HepG2 (cell line): ENCODE results near the gene GRIFIN. TPM values are rescaled to one million over a fixed set of nuclear protein-coding genes. Genes with fewer than 3 reads are reported as not detected.

ENCODE experiments used
- ADNP ChIP-seq: sonication (generic); formaldehyde crosslinking; IDR thresholded peaks from 2 replicates; pipeline ENCODE4 v1.4.0; 2020; ENCODE audit warnings: missing genetic modification reagents
- CBX1 ChIP-seq: IDR thresholded peaks from one replicate; pipeline ENCODE4 v1.6.1; 2016; ENCODE audit warnings: antibody characterized with exemption, low read depth
- DRAP1 ChIP-seq: IDR thresholded peaks from 2 replicates; pipeline ENCODE4 v1.6.1; 2016; ENCODE audit warnings: missing genetic modification reagents, missing compliant biosample characterization
- HDAC2 ChIP-seq: sonication (generic); formaldehyde crosslinking; IDR thresholded peaks from 2 replicates; pipeline ENCODE4 v1.4.0; 2020; ENCODE audit warnings: missing genetic modification reagents
- HMGXB3 ChIP-seq: sonication (generic); formaldehyde crosslinking; IDR thresholded peaks from 2 replicates; pipeline ENCODE4 v1.4.0; 2020; ENCODE audit warnings: missing genetic modification reagents, borderline replicate concordance
- LCORL ChIP-seq, 2 experiments: fragments of 450-650 bp in 1 of 2; sonication (generic) in 1 of 2; formaldehyde crosslinking in 1 of 2; IDR thresholded peaks; 2 replicates each; pipeline versions ENCODE4 v1.5.0 to v1.6.1; 2017 to 2020; ENCODE audit warnings: antibody characterized with exemption in 1 of 2, missing genetic modification reagents in 1 of 2
- MTA1 ChIP-seq: sonication (generic); formaldehyde crosslinking; IDR thresholded peaks from 2 replicates; pipeline ENCODE4 v1.4.0; 2020; ENCODE audit warnings: missing genetic modification reagents, mild to moderate bottlenecking, borderline replicate concordance
- NR1H2 ChIP-seq: sonication (generic); formaldehyde crosslinking; IDR thresholded peaks from 2 replicates; pipeline ENCODE4 v1.8.1; 2022; ENCODE audit warnings: low read depth, missing genetic modification reagents, borderline replicate concordance
- PREB ChIP-seq: sonication (generic); formaldehyde crosslinking; IDR thresholded peaks from 2 replicates; pipeline ENCODE4 v1.4.0; 2020; ENCODE audit warnings: missing genetic modification reagents
- SALL2 ChIP-seq: sonication (generic); formaldehyde crosslinking; IDR thresholded peaks from 2 replicates; pipeline ENCODE4 v1.8.1; 2023; ENCODE audit warnings: mild to moderate bottlenecking, missing genetic modification reagents, inconsistent platforms
- SP5 ChIP-seq: IDR thresholded peaks from 2 replicates; pipeline ENCODE4 v1.6.1; 2016; ENCODE audit warnings: low read depth, borderline replicate concordance
- ZC3H13 ChIP-seq: sonication (generic); formaldehyde crosslinking; IDR thresholded peaks from 2 replicates; pipeline ENCODE4 v1.8.1; 2023; ENCODE audit warnings: mild to moderate bottlenecking, missing genetic modification reagents, moderate library complexity
- ZFP82 ChIP-seq: sonication (generic); formaldehyde crosslinking; IDR thresholded peaks from 2 replicates; pipeline ENCODE4 v1.5.1; 2020; ENCODE audit warnings: mild to moderate bottlenecking, missing genetic modification reagents, borderline replicate concordance
- ZNF124 ChIP-seq: sonication (generic); formaldehyde crosslinking; IDR thresholded peaks from 2 replicates; pipeline ENCODE4 v1.4.0; 2020; ENCODE audit warnings: missing genetic modification reagents
- polyA plus RNA-seq, 8 experiments: library from polyadenylated mRNA; depleted of rRNA in 3 of 8; stranded (reverse) in 7 of 8; unstranded in 1 of 8; fragments of >200 nt; fragmentation: Illumina TruSeq in 4 of 8; extraction: Trizol in 4 of 8; gene quantifications; 2 replicates each; pipeline versions ENCODE4 v1.2.1 to v1.2.3, GENCODE V29; 2011 to 2016; ENCODE audit warnings: low read depth in 4 of 8, missing spikeins in 1 of 8, mixed read lengths in 1 of 8; ENCODE audit not compliant: insufficient read depth in 1 of 8
- total RNA-seq, 5 experiments: library from RNA; depleted of rRNA; stranded (reverse); fragments of >200 nt; fragmentation: Illumina TruSeq; extraction: Trizol; gene quantifications; 2 replicates each; pipeline ENCODE4 v1.2.3, GENCODE V29; 2016; ENCODE audit warnings: low read depth in 1 of 5
- TF ChIP-seq, protein P1 (sequence below): sonication (generic); formaldehyde crosslinking; IDR thresholded peaks from 2 replicates; pipeline ENCODE4 v1.4.0; 2020; ENCODE audit warnings: missing genetic modification reagents
- TF ChIP-seq, protein P2 (sequence below): sonication (generic); formaldehyde crosslinking; IDR thresholded peaks from 2 replicates; pipeline ENCODE4 v1.5.1; 2020; ENCODE audit warnings: missing genetic modification reagents, mild to moderate bottlenecking, borderline replicate concordance
- TF ChIP-seq, protein P3 (sequence below): sonication (generic); formaldehyde crosslinking; IDR thresholded peaks from 2 replicates; pipeline ENCODE4 v1.4.0; 2020; ENCODE audit warnings: missing genetic modification reagents

Gene GRIFIN
- total and polyA plus RNA-seq, 2 of the 13 experiments (the other 11 are each of a cell fraction or from before 2014, with no cell fraction given), result not detected

DNA sequence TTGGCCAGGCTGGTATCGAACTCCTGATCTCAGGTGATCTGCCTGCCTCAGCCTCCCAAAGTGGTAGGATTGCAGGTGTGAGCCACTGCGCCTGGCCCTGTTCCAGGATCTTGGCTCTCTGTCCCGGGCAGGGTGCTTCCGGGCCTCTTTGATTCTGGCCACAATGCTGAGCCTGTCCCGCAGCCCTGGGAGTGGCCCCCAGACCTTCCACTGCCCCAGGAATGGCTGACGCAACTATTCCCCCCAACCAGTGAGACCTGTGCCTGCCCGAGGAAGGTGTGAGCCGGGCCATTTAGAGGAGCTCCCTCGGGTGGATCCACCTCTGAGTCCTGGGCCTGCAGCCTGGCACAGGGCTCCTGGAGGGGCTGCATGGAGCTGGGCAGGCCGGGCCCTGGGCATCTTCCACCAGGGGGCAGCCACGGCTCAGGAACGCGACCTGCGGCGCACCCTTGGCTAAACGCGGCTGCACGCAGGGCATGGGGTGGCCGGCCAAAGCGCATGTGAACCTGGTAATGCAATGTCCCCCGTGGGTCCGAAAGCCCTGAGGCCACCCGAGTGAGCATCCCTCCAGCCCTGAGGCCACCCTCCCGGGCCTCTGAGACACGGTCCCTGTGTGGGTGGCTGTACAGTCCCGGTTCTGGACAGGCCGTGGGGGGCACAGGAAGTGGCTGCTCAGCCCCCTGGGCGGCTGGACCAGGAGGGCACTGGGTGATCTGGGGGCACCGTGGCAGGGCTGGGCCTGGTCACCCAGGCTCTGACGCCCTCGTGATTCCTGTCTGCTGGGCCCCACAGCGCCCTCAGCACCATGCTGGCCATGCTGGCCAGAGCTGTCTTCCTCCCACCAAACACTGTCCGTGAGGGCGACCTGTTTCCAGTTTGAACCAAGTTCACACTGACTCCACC lies 24.8 kb downstream of the GRIFIN start (continued):
- TF ChIP-seq HMGXB3 (CRISPR knock-in tag) (no peak), ZNF124 (CRISPR knock-in tag) (0 out of 2 replicates have a peak, but pooled peaks have one; percentile 37), ADNP (CRISPR knock-in tag) (no peak), NR1H2 (CRISPR knock-in tag) (no peak), SP5 (no peak; the same call in 1 of the 2 replicates), ZFP82 (CRISPR knock-in tag) (0 out of 2 replicates have a peak, but pooled peaks have one; percentile 41), HDAC2 (CRISPR knock-in tag) (no peak), SALL2 (CRISPR knock-in tag) (peak; percentile 24; the same call in 1 of the 2 replicates), LCORL (IDR thresholded peaks at IDR 0.05) (no peak), LCORL (CRISPR knock-in tag; IDR thresholded peaks at IDR 0.05) (peak; percentile 91), ZC3H13 (CRISPR knock-in tag) (no peak), DRAP1 (no peak), MTA1 (CRISPR knock-in tag) (peak; percentile 52; the same call in 1 of the 2 replicates), PREB (CRISPR knock-in tag) (no peak), CBX1 (no peak)
- TF ChIP-seq, protein P1, sequence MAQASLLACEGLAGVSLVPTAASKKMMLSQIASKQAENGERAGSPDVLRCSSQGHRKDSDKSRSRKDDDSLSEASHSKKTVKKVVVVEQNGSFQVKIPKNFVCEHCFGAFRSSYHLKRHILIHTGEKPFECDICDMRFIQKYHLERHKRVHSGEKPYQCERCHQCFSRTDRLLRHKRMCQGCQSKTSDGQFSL (CRISPR knock-in tag), result no peak
- TF ChIP-seq, protein P2, sequence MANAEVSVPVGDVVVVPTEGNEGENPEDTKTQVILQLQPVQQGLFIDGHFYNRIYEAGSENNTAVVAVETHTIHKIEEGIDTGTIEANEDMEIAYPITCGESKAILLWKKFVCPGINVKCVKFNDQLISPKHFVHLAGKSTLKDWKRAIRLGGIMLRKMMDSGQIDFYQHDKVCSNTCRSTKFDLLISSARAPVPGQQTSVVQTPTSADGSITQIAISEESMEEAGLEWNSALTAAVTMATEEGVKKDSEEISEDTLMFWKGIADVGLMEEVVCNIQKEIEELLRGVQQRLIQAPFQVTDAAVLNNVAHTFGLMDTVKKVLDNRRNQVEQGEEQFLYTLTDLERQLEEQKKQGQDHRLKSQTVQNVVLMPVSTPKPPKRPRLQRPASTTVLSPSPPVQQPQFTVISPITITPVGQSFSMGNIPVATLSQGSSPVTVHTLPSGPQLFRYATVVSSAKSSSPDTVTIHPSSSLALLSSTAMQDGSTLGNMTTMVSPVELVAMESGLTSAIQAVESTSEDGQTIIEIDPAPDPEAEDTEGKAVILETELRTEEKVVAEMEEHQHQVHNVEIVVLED (CRISPR knock-in tag), result peak; percentile 36; the same call in 1 of the 2 replicates
- TF ChIP-seq, protein P3, sequence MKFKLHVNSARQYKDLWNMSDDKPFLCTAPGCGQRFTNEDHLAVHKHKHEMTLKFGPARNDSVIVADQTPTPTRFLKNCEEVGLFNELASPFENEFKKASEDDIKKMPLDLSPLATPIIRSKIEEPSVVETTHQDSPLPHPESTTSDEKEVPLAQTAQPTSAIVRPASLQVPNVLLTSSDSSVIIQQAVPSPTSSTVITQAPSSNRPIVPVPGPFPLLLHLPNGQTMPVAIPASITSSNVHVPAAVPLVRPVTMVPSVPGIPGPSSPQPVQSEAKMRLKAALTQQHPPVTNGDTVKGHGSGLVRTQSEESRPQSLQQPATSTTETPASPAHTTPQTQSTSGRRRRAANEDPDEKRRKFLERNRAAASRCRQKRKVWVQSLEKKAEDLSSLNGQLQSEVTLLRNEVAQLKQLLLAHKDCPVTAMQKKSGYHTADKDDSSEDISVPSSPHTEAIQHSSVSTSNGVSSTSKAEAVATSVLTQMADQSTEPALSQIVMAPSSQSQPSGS (CRISPR knock-in tag), result 0 out of 2 replicates have a peak, but pooled peaks have one; percentile 10
